GM21619 (cell line): ENCODE data around the gene MTX1.

Experiments
- ATAC-seq: cut with Tn5 transposase; IDR thresholded peaks from one replicate; pipeline ENCODE4 v1.9.1; 2021; ENCODE audit not compliant: unreplicated experiment

MTX1 gene

GRCh38 chr1:155174324-155175280 is 33.9 kb upstream of the MTX1 start:
- no peak for ATAC-seq

DNA sequence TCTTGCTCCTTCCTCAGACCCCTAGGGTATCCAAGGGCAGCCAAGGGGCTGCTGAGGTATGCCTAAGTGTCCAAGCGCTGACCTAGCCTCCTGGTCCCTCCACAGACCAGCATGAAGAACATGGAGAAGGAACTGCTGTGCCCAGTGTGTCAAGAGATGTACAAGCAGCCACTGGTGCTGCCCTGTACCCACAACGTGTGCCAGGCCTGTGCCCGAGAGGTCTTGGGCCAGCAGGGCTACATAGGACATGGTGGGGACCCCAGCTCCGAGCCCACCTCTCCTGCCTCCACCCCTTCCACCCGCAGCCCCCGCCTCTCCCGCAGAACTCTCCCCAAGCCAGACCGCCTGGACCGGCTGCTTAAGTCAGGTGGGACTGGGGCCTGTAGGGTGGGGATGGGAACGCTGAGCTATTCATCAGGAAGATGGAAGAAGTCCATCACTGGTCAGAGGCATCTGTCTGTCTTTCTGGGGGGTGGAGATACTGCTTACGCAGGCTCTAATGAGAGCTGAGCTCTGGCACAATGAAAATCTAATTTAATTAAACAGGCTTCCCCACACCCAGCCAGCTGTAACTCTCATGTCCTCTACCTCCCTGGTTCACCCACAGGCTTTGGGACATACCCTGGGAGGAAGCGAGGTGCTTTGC is 33.1 kb upstream of the MTX1 start:
- no peak for ATAC-seq

DNA sequence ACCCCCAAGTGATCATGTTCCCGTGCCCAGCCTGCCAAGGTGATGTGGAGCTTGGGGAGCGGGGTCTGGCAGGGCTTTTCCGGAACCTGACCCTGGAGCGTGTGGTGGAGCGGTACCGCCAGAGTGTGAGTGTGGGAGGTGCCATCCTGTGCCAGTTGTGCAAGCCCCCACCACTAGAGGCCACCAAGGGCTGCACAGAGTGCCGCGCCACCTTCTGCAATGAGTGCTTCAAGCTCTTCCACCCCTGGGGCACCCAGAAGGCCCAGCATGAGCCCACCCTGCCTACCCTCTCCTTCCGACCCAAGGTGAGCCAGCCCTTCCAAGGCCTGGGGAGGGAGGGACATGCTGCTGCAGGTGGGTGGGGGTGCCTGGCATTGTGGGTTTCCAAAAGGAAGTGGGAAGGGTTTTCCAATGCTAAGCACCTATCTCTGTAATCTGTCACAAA is 32.5 kb upstream of the MTX1 start:
- ATAC-seq: no peak

- no peak for ATAC-seq
Measured at GRCh38 chr1:155176544-155177071, 31.9 kb upstream of the MTX1 start.

DNA sequence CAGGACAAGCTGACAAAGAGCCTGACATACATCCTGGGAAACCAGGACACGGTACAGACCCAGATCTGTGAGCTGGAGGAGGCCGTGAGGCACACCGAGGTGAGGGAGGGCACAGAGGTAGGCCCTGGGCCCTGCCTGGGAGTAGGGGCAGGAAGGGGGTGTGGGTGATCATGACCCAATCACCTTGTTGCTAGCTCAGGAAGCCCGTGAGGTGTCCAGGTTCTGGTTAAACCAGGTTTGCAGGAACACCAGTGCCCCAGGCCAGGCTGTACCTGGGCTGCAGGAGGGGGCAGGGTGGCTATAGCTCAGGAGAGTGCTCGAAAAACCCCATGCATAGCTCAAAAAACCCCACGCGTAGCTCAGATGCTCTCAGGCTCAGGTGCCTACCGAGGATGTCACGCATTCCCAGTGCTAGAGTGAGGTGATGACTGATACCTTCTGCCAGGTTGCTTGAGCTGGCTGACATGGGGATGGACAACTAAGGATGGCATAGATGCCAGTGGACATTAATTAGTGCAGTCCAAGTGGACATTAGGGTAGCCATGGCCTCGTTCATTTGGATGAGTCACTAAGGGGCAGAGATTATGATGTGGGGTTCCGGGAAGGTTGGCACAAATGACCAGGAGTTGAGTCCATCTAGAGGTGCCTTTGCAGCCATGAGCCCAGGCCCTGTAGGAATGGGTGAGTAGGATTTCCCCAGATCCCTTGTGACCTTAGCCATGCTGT is 31.1 kb upstream of the MTX1 start:
- no peak for ATAC-seq

DNA sequence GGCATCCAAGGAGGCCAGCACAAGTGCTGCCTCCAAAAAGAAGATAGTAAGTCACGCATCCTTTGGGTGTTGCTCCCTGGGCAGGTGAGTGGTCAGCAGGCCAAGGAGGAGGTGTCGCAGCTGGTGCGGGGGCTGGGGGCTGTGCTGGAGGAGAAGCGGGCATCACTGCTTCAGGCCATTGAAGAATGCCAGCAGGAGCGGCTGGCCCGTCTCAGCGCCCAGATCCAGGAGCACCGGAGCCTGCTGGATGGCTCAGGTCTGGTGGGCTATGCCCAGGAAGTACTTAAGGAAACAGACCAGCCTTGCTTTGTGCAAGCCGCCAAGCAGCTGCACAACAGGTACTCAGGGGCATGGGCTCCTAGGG is 30.6 kb upstream of the MTX1 start:
- ATAC-seq: no peak

- ATAC-seq: no peak
Measured at GRCh38 chr1:155178441-155179111, 29.9 kb upstream of the MTX1 start.

DNA sequence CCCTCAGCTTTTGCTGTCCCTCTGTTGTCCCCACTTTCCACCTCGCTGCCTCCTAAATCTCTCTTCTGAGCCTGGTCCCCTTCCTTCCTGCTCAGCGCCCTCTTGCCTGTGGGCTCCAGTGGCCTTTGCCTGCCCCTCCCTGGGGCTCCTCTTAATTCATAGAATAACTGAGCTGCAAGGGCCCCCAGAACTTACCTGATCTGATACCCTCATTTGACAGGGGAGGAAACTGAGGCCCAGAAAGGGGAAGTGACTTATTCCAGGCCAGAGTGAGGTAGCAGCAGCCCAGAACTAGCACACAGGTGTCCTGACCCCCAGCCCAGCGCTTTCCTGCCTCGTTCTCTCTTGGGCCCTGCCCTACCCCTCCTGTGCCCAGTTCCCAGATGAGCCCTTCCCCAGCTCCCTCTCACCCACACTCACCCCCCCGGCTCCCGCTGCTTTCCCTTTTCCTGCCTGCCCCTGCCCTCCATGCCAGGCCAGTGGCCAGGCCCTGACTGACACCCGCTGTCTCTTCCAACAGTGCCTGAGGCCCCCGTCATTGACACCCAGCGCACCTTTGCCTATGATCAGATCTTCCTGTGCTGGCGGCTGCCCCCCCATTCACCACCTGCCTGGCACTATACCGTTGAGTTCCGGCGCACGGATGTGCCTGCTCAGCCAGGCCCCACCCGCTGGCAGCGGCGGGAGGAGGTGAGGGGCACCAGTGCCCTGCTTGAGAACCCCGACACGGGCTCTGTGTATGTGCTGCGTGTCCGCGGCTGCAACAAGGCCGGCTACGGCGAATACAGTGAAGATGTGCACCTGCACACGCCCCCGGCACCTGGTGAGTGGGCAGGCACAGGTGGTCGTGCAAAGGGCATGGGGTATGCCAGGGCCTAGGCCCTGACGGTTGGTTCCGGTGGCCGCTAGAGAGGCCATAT is 29.1 kb upstream of the MTX1 start:
- no peak for ATAC-seq

- ATAC-seq: no peak
Measured at GRCh38 chr1:155181371-155182051, 27.0 kb upstream of the MTX1 start.

- ATAC-seq: no peak
Measured at GRCh38 chr1:155182052-155182550, 26.4 kb upstream of the MTX1 start.

GRCh38 chr1:155183775-155184221 is 24.7 kb upstream of the MTX1 start:
- ATAC-seq: no peak

DNA sequence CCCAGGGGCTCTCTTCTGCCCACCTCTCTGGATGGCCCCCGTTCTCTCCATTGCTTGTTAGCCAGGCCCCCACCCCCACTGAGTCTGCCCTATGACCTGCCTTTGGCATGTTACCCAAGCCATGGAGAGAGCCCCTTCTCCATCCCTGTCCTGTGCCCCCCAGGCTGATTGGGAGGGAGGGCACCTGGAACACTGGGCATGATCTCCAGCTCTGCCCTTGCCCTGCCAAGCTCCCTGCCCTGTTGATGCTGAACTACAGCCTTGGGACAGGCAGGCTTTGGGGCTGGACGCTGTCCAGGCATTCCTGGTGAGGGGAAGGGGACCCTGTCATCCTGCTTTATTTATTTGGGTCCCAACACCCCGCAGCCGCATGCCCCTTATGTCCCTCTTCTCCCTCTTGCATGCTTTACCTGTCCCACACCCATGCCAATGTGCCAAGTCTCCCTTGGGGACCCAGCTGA is 24.1 kb upstream of the MTX1 start:
- ATAC-seq: no peak

- peak; percentile 79 for ATAC-seq
Measured at GRCh38 chr1:155184835-155185782, 23.4 kb upstream of the MTX1 start.

DNA sequence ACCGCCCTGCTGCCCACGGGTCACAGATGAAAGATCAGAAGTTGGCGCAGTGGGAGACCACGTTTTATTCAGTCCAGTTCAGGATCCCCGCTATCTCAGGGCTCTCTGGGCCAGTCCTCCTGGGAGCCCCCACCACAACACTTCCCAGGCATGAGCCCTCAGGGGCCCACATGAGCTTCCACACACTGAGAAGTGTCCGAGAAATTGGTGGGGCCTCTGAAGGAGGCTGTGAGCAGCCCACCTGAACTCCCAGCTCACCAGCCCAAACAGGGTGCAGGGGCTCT is 22.8 kb upstream of the MTX1 start:
- no peak for ATAC-seq

DNA sequence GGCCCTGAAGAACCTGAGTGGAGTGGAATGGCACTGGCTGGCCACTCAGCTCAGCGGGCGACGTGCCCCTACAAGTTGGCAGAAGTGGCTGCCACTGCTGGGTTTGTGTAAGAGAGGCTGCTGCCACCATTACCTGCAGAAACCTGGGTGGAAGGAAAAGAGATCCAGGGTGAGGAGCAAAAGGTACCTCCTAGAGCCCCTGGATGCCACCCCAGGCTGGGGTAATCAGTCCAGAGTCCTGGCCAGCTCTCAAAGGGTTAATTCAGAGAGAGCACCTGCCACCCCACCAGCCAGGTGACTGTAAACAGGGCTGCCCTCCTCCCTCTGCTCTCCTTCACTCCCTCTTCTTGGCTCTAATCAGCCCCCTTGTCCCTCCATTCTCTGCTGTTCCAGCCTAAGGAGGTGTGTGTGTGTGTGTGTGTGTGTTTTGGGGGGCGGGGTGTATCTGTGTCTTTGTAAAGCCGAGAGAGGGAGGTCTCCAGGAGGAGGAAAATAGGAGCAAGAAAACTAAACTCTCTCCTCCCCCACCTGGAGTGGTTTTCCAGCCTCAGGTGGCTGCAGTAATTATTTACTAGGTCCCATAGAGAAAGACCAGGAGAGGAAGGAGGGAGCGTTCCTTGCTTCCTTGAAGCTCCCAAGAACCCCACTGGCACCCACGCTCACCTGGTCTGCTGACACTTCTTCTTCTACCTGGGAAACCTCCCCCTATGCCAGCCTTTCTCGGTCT is 22.3 kb upstream of the MTX1 start:
- no peak for ATAC-seq

- no peak for ATAC-seq
Measured at GRCh38 chr1:155186794-155187455, 21.6 kb upstream of the MTX1 start.

- ATAC-seq: no peak
Measured at GRCh38 chr1:155187456-155187891, 21.0 kb upstream of the MTX1 start.
